SU-DHL-6 (cell line): ENCODE results near the gene MAP7.
"Not testable (repeated sequence)": the region's sequence is repeated elsewhere in the genome, so short reads cannot be mapped to it uniquely, and the experiment has no call there.

Experiments
- H2AFZ ChIP-seq: fragments of 200-600 bp; sonication (generic); 2 replicates; pipeline ENCODE4 v1.6.1; 2014; ENCODE audit warnings: low read depth, mild to moderate bottlenecking, moderate library complexity, mixed read lengths, antibody characterized with exemption, low read length; ENCODE audit not compliant: severe bottlenecking
- H3F3A ChIP-seq: fragments of 200-600 bp; shearing (Covaris generic); 2 replicates; pipeline ENCODE4 v1.6.0; 2016; ENCODE audit warnings: antibody characterized with exemption, mild to moderate bottlenecking; ENCODE audit not compliant: insufficient read depth
- H3K27ac ChIP-seq: fragments of 200-600 bp; sonication (generic); 2 replicates; pipeline ENCODE4 v1.5.1; 2016; ENCODE audit warnings: low read depth, mild to moderate bottlenecking, low read length, moderate library complexity, mixed read lengths
- H3K27me3 ChIP-seq: fragments of 200-600 bp; sonication (generic), shearing (Covaris generic); 2 replicates; pipeline ENCODE4 v1.6.0; 2014; ENCODE audit warnings: mild to moderate bottlenecking, low read length
- H3K36me3 ChIP-seq: fragments of 200-600 bp; sonication (generic); 2 replicates; pipeline ENCODE4 v1.6.1; 2014; ENCODE audit warnings: mild to moderate bottlenecking, low read length, mixed read lengths
- H3K4me2 ChIP-seq: fragments of 300-600, 200-600 bp; shearing (Covaris generic), sonication (generic); 2 replicates; pipeline ENCODE4 v1.6.0; 2014; ENCODE audit warnings: low read length, low read depth, mild to moderate bottlenecking; ENCODE audit not compliant: poor library complexity, severe bottlenecking
- H3K4me3 ChIP-seq: fragments of 200-600 bp; sonication (generic); 2 replicates; pipeline ENCODE4 v1.5.1; 2014; ENCODE audit warnings: antibody characterized with exemption, low read length, mild to moderate bottlenecking, mixed read lengths; ENCODE audit not compliant: insufficient read depth, poor library complexity, severe bottlenecking
- H3K79me2 ChIP-seq: fragments of 200-600 bp; sonication (generic); 2 replicates; pipeline ENCODE4 v1.6.1; 2014; ENCODE audit warnings: mild to moderate bottlenecking, low read length, moderate library complexity; ENCODE audit not compliant: insufficient read depth
- H3K9ac ChIP-seq: fragments of 200-600 bp; sonication (generic); 2 replicates; pipeline ENCODE4 v1.7.0; 2014; ENCODE audit warnings: mild to moderate bottlenecking, low read length
- H3K9me2 ChIP-seq: fragments of 200-600 bp; sonication (generic); replicated peaks from 2 replicates; pipeline ENCODE4 v1.6.1; 2014; ENCODE audit warnings: low read length; ENCODE audit not compliant: insufficient read depth
- H3K9me3 ChIP-seq: fragments of 200-600 bp; sonication (generic); 2 replicates; pipeline ENCODE4 v1.6.1; 2014; ENCODE audit warnings: low read length, mixed read lengths; ENCODE audit not compliant: insufficient read depth
- H4K20me1 ChIP-seq: fragments of 200-600 bp; sonication (generic); 2 replicates; pipeline ENCODE4 v1.6.1; 2014; ENCODE audit warnings: low read depth, mild to moderate bottlenecking, antibody characterized with exemption, low read length, moderate library complexity, mixed read lengths
- CTCF ChIP-seq: fragments of 200-600 bp; sonication (generic); IDR thresholded peaks from one replicate; pipeline ENCODE4 v1.5.1; 2017; ENCODE audit warnings: antibody characterized with exemption, mild to moderate bottlenecking, low read length, moderate library complexity; ENCODE audit not compliant: insufficient read depth, poor library complexity, severe bottlenecking
- EZH2phosphoT487 ChIP-seq: fragments of 200-600 bp; sonication (generic), shearing (Covaris generic); conservative IDR thresholded peaks from 2 replicates; pipeline ENCODE4 v1.6.1; 2018; ENCODE audit warnings: mild to moderate bottlenecking, antibody characterized with exemption, low read length, moderate library complexity, mixed read lengths

MAP7 gene

GRCh38 chr6:136483906-136484305 is 66.3 kb downstream of the MAP7 start:
- H3K9me2 ChIP-seq = no peaks in the 10 kb centered on the region
- no peaks in the 10 kb centered on the region for H3K79me2 ChIP-seq
- no peaks in the 10 kb centered on the region for H4K20me1 ChIP-seq
- TF ChIP-seq CTCF (no peak), EZH2phosphoT487 (no peak)
- no peak overlapping the region for H3K9ac ChIP-seq
- no peaks in the 10 kb centered on the region for H3K36me3 ChIP-seq
- H3K9me3 ChIP-seq = no peaks in the 10 kb centered on the region
- no peak overlapping the region for H2AFZ ChIP-seq
- no peak overlapping the region for H3K4me2 ChIP-seq
- no peaks in the 10 kb centered on the region for H3K27me3 ChIP-seq
- no peak overlapping the region for H3K27ac ChIP-seq
- H3F3A ChIP-seq = no peaks in the 10 kb centered on the region
- no peak overlapping the region for H3K4me3 ChIP-seq

- not testable (repeated sequence) for H2AFZ ChIP-seq, H3K4me3 ChIP-seq, H4K20me1 ChIP-seq, H3K9me3 ChIP-seq, H3K36me3 ChIP-seq, H3K27ac ChIP-seq, H3K9me2 ChIP-seq, H3F3A ChIP-seq, H3K9ac ChIP-seq, H3K27me3 ChIP-seq, H3K4me2 ChIP-seq, H3K79me2 ChIP-seq
Observed at GRCh38 chr6:136483005-136483404, 67.2 kb downstream of the MAP7 start.

- TF ChIP-seq EZH2phosphoT487 = no peak
- no peak for TF ChIP-seq CTCF
- Histone ChIP-seq H3K4me3 (no peak overlapping the region), H2AFZ (no peak overlapping the region), H3K9me2 (no peaks in the 10 kb centered on the region), H3K79me2 (no peaks in the 10 kb centered on the region), H3K27me3 (no peaks in the 10 kb centered on the region), H3K36me3 (no peaks in the 10 kb centered on the region), H4K20me1 (no peaks in the 10 kb centered on the region), H3K9ac (no peak overlapping the region), H3F3A (no peaks in the 10 kb centered on the region), H3K4me2 (no peak overlapping the region), H3K9me3 (no peaks in the 10 kb centered on the region), H3K27ac (no peak overlapping the region)
Observed at GRCh38 chr6:136477548-136477947, 72.7 kb downstream of the MAP7 start.

GRCh38 chr6:136475686-136476085 is 74.5 kb downstream of the MAP7 start:
- Histone ChIP-seq H3K79me2 (no peaks in the 10 kb centered on the region), H3F3A (no peaks in the 10 kb centered on the region), H3K9ac (no peak overlapping the region), H3K27ac (no peak overlapping the region), H3K27me3 (no peaks in the 10 kb centered on the region), H2AFZ (no peak overlapping the region), H3K4me2 (no peak overlapping the region), H4K20me1 (no peaks in the 10 kb centered on the region), H3K9me2 (no peaks in the 10 kb centered on the region), H3K4me3 (no peak overlapping the region), H3K36me3 (no peaks in the 10 kb centered on the region), H3K9me3 (no peaks in the 10 kb centered on the region)
- no peak for TF ChIP-seq CTCF
- TF ChIP-seq EZH2phosphoT487 = no peak
